GM06990 (cell line): ENCODE measurements around the gene PRM3.

Experiments
- DNase-seq: peaks from one replicate; pipeline ENCODE4 v3.0.0-alpha.2; 2011; ENCODE audit not compliant: insufficient read length; ENCODE audit errors: extremely low read depth
- H3K27me3 ChIP-seq: replicated peaks from 2 replicates; pipeline ENCODE4 v1.6.0; 2011; ENCODE audit warnings: low read length; ENCODE audit not compliant: control insufficient read depth, insufficient read depth
- H3K36me3 ChIP-seq: 2 replicates; pipeline ENCODE4 v1.5.1; 2011; ENCODE audit warnings: low read length; ENCODE audit not compliant: control insufficient read depth, insufficient read depth
- H3K4me3 ChIP-seq: replicated peaks from 2 replicates; pipeline ENCODE4 v1.5.1; 2011; ENCODE audit warnings: low read depth, mild to moderate bottlenecking, control low read depth, low read length
- CTCF ChIP-seq: IDR thresholded peaks from 2 replicates; pipeline ENCODE4 v1.5.1; 2011; ENCODE audit warnings: low read length, control low read depth, mild to moderate bottlenecking, inconsistent platforms; ENCODE audit not compliant: insufficient read depth, poor library complexity, severe bottlenecking

PRM3 gene

GRCh38 chr16:11307639-11308492, 34.4 kb upstream of the PRM3 start:
- DNase-seq = no peak
- H3K27me3 ChIP-seq = no peaks in the 10 kb centered on the region
- TF ChIP-seq CTCF = no peak

GRCh38 chr16:11306997-11307638, 33.7 kb upstream of the PRM3 start:
- no peaks in the 10 kb centered on the region for H3K27me3 ChIP-seq
- no peaks in the 10 kb centered on the region for H3K36me3 ChIP-seq
- TF ChIP-seq CTCF = no peak
- no peak for DNase-seq
- H3K4me3 ChIP-seq = no peak overlapping the region

More at GRCh38 chr16:11307639-11308492, 34.4 kb upstream of the PRM3 start:
- Histone ChIP-seq H3K36me3 (no peaks in the 10 kb centered on the region), H3K4me3 (no peak overlapping the region)

GRCh38 chr16:11306381-11306780, 33.0 kb upstream of the PRM3 start:
- no peaks in the 10 kb centered on the region for H3K27me3 ChIP-seq
- no peaks in the 10 kb centered on the region for H3K36me3 ChIP-seq
- no peak for TF ChIP-seq CTCF
- no peak for DNase-seq
- H3K4me3 ChIP-seq = no peak overlapping the region

GRCh38 chr16:11303405-11304138, 30.1 kb upstream of the PRM3 start:
- DNase-seq = no peak
- no peak for TF ChIP-seq CTCF
- Histone ChIP-seq H3K27me3 (no peaks in the 10 kb centered on the region), H3K36me3 (no peaks in the 10 kb centered on the region), H3K4me3 (no peak overlapping the region)

- DNase-seq = no peak
- Histone ChIP-seq H3K36me3 (no peaks in the 10 kb centered on the region), H3K27me3 (no peaks in the 10 kb centered on the region), H3K4me3 (no peak overlapping the region)
- TF ChIP-seq CTCF = no peak
These were observed 29.5 kb upstream of the PRM3 start for GRCh38 chr16:11302977-11303376.
